RWPE2 (cell line): ENCODE results near the gene BHLHE41.

Experiments
- ATAC-seq: fragments of 200-7000 bp; cut with Tn5 transposase; 3 replicates; pipeline ENCODE4 v1.9.1; 2021; ENCODE audit warnings: low read depth
- DNase-seq: peaks from one replicate; pipeline ENCODE4 v3.0.0-alpha.2; 2020; ENCODE audit warnings: low spot score
- H3K27ac ChIP-seq: fragments of 450-650 bp; 2 replicates; pipeline ENCODE4 v1.5.1; 2017; ENCODE audit warnings: mild to moderate bottlenecking; ENCODE audit not compliant: poor library complexity, severe bottlenecking
- H3K27me3 ChIP-seq: fragments of 250-450 bp; sonication (Bioruptor Pico); 2 replicates; pipeline ENCODE4 v1.5.1; 2021; ENCODE audit warnings: mild to moderate bottlenecking, moderate library complexity; ENCODE audit not compliant: insufficient read depth, poor library complexity, severe bottlenecking
- H3K36me3 ChIP-seq: fragments of 250-450 bp; sonication (Bioruptor Pico); 2 replicates; pipeline ENCODE4 v1.5.1; 2020; ENCODE audit warnings: low read depth, mild to moderate bottlenecking, moderate library complexity
- H3K4me1 ChIP-seq: fragments of 250-450 bp; sonication (Bioruptor Pico); 2 replicates; pipeline ENCODE4 v1.5.1; 2021; ENCODE audit warnings: mild to moderate bottlenecking, moderate library complexity; ENCODE audit not compliant: insufficient read depth, poor library complexity, severe bottlenecking
- H3K4me3 ChIP-seq: fragments of 250-450 bp; sonication (Bioruptor Pico); 2 replicates; pipeline ENCODE4 v1.5.1; 2021; ENCODE audit warnings: mild to moderate bottlenecking, moderate library complexity; ENCODE audit not compliant: severe bottlenecking
- H3K9me3 ChIP-seq: fragments of 250-450 bp; sonication (Bioruptor Pico); 2 replicates; pipeline ENCODE4 v1.5.1; 2021; ENCODE audit warnings: mild to moderate bottlenecking, moderate library complexity; ENCODE audit not compliant: severe bottlenecking
- CTCF ChIP-seq: fragments of 450-650 bp; IDR thresholded peaks from one replicate; pipeline ENCODE4 v1.5.1; 2017; ENCODE audit warnings: mild to moderate bottlenecking, moderate library complexity; ENCODE audit not compliant: poor library complexity, severe bottlenecking

The BHLHE41 gene

DNA sequence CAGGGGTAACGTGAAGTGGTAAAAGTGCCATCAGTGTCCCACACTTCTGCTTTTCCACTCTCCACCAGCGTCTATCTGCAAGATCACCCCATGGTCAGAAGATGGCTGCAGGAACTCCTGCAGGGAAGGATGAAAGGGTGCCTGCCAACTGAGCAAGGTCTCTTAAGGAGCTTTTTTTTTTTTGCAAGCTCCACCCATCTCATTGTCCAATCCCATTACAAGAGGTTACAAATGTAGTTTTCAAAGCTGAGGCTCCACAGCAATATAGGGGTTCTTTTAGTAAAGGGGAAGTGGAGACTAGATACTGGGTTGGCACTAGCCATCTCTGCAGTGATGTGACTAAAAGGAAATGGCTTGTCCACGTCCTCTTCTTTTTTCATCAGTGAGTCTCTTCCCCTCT is 5.9 kb upstream of the BHLHE41 start:
- Histone ChIP-seq H3K36me3 (no peaks in the 10 kb centered on the region), H3K27ac (no peak overlapping the region), H3K4me1 (no peaks in the 10 kb centered on the region), H3K27me3 (no peaks in the 10 kb centered on the region), H3K9me3 (no peaks in the 10 kb centered on the region), H3K4me3 (no peak overlapping the region)
- no peak for ATAC-seq
- DNase-seq: no peak
- TF ChIP-seq CTCF: no peak

- no peaks in the 10 kb centered on the region for H3K4me1 ChIP-seq
- no peaks in the 10 kb centered on the region for H3K9me3 ChIP-seq
- TF ChIP-seq CTCF: no peak
- no peaks in the 10 kb centered on the region for H3K36me3 ChIP-seq
- H3K4me3 ChIP-seq: no peak overlapping the region
- H3K27ac ChIP-seq: no peak overlapping the region
- ATAC-seq: no peak
- peaks cover 12% of the 10 kb centered on the region for H3K27me3 ChIP-seq
- DNase-seq: no peak
These were observed 3.3 kb upstream of the BHLHE41 start for GRCh38 chr12:26128168-26128567.

DNA sequence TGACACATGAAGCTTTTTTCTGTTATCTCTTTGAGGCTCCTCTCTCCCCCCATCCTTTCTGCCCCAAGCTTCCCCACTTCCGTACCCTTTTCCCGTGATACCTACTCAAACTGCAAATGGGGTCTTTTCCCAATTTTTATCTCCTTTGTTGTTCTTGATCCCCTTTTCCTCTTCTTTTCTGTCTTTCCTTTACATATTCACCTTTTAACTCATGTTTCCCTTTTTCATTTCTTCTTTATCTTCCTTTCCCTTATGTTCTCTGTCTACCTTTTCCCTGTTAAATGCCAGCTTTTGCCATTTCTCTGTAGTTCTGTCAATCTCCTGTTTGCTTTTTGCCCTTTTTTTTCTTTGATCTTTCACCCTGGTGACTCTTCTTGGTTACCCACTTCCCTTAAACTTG is 2.6 kb upstream of the BHLHE41 start:
- no peak for DNase-seq
- Histone ChIP-seq H3K9me3 (no peaks in the 10 kb centered on the region), H3K36me3 (no peaks in the 10 kb centered on the region), H3K27ac (no peak overlapping the region), H3K4me3 (no peak overlapping the region), H3K4me1 (no peaks in the 10 kb centered on the region), H3K27me3 (peaks cover 17% of the 10 kb centered on the region)
- TF ChIP-seq CTCF: no peak
- ATAC-seq: no peak

DNA sequence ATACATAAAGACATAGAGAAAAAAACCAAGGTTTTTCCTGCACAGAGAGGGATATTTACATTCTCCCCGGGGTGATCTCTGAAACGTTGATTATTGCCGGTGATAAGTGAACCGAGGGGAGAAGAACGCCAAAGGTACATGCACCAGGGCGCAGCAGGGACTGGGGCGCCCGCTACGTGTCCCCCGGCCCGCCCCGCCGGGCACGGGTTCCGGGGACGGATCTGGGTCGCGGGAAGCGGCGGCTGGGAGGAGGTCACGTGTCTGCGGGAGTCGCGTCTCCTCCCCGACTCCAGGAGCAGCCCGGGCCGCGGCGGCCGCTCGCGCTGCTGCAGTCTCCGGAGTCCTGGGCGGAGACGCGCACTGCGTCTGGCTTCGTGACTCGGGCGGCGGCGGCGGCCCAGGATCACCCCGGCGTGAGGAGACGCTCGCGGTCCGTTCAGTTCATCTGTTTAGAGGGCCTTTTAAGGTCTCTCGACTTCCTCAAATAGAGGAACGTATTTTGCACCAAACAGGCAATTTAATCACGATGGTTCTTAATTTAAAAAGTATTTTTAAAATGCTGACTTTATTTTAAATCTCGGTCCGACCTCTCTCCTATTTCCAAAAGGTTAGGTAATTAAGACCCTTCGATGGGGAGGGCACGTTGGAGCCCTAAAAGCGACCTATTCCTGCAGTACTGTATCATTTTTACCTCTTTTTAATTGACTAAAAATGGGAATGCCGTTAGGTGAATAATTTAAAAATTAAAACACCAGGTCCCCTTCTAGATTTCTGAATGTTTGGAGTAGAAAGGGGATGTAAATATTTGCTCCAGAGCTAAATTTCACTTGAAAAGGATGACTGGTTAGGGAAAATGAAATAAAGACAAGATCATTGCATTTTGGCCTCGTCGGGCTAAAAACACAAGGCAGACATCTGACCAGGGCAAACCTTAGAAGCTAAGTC is 1.8 kb upstream of the BHLHE41 start:
- ATAC-seq: peak; percentile 76
- no peak overlapping the region for H3K27ac ChIP-seq
- peaks cover 20% of the 10 kb centered on the region for H3K27me3 ChIP-seq

More for the DNA sequence above, 1.8 kb upstream of the BHLHE41 start:
- Histone ChIP-seq H3K4me3 (peak overlapping the region; percentile 40), H3K36me3 (no peaks in the 10 kb centered on the region), H3K9me3 (no peaks in the 10 kb centered on the region), H3K4me1 (no peaks in the 10 kb centered on the region)
- DNase-seq: peak; percentile 57
- TF ChIP-seq CTCF: no peak
